Measurements from ENCODE around the gene SCTR. TPM values are rescaled to one million over a fixed set of nuclear protein-coding genes. Genes with fewer than 3 reads are reported as not detected.
A peak's percentile ranks its signal among the peaks of the same experiment; 100 is the strongest.

SCTR gene
- total and polyA plus RNA-seq, 2 of the 8 experiments (the other 6 are each of a cell fraction or from before 2014, with no cell fraction given) = 0.15 TPM; not detected in 1

- peak; percentile 62 for TF ChIP-seq NANOG (IDR thresholded peaks at IDR 0.05; ENCODE audit: insufficient read depth, low read depth, low read length, poor library complexity, severe bottlenecking)
- TF ChIP-seq POLR2AphosphoS5 (IDR thresholded peaks at IDR 0.05; ENCODE audit: low read depth, low read length) = no peak; the same call in 1 of the 2 replicates
- TF ChIP-seq, protein P1, sequence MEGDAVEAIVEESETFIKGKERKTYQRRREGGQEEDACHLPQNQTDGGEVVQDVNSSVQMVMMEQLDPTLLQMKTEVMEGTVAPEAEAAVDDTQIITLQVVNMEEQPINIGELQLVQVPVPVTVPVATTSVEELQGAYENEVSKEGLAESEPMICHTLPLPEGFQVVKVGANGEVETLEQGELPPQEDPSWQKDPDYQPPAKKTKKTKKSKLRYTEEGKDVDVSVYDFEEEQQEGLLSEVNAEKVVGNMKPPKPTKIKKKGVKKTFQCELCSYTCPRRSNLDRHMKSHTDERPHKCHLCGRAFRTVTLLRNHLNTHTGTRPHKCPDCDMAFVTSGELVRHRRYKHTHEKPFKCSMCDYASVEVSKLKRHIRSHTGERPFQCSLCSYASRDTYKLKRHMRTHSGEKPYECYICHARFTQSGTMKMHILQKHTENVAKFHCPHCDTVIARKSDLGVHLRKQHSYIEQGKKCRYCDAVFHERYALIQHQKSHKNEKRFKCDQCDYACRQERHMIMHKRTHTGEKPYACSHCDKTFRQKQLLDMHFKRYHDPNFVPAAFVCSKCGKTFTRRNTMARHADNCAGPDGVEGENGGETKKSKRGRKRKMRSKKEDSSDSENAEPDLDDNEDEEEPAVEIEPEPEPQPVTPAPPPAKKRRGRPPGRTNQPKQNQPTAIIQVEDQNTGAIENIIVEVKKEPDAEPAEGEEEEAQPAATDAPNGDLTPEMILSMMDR (IDR thresholded peaks at IDR 0.05; ENCODE audit: control extremely low read depth in 1 of 3, insufficient read depth in 1 of 3, low read depth in 1 of 3, low read length in 3 of 3) = no peak
- peak; percentile 20; the same call in 1 of the 2 replicates for TF ChIP-seq TBP (IDR thresholded peaks at IDR 0.05; ENCODE audit: low read depth, low read length)
- TF ChIP-seq NRF1 (IDR thresholded peaks at IDR 0.05; ENCODE audit: low read depth, low read length) = no peak
- TF ChIP-seq SIRT6 (IDR thresholded peaks at IDR 0.05; ENCODE audit: low read length) = no peak
- no peak for TF ChIP-seq SP2 (IDR thresholded peaks at IDR 0.05; ENCODE audit: low read length)
- TF ChIP-seq SUZ12 (IDR thresholded peaks at IDR 0.05; ENCODE audit: low read length) = no peak
- TF ChIP-seq PHF8 (conservative IDR thresholded peaks at IDR 0.05; ENCODE audit: low read depth, low read length) = peak; percentile 44; the same call in 1 of the 2 replicates
- no peak for TF ChIP-seq EP300 (IDR thresholded peaks at IDR 0.05; ENCODE audit: borderline replicate concordance in 1 of 2, low read depth in 2 of 2, low read length in 2 of 2)
- TF ChIP-seq BRCA1 (IDR thresholded peaks at IDR 0.05; ENCODE audit: low read depth, low read length) = no peak
- peak; percentile 72 for TF ChIP-seq E2F6 (IDR thresholded peaks at IDR 0.05)
Observed at GRCh38 chr2:119431155-119431975, 92.9 kb downstream of the SCTR start, which contains the start of gene TMEM37 (continued).

All from H1 (cell line).